Measurements from ENCODE around the gene NPPA. TPM values are rescaled to one million over a fixed set of nuclear protein-coding genes. Genes with fewer than 3 reads are reported as not detected.

Gene NPPA
- total RNA-seq, 4 donors from 2014 or later, result 0.53 to 4.2 (median 1.9) TPM; not detected in 1

GRCh38 chr1:11838349-11839272, 9.0 kb downstream of the NPPA start:
- peak; percentile 45 to 62 for DNase-seq
- H3K9me3 ChIP-seq, result no peaks in the 10 kb centered on the region
- intact Hi-C loops (cut with DNase I; ENCODE audit: low total_unique reads) (loop anchor here (1.0 to 2.0 kb wide), 3 partner anchors 56 to 192 kb away; no protein-coding TSS in a partner anchor), in situ Hi-C loops (cut with MboI; ENCODE audit: low sequenced_read_pairs in 4 of 4) (loop anchor here (10.0 to 25.0 kb wide), 3 partner anchors 124 to 374 kb away; no protein-coding TSS in a partner anchor)
- no peak overlapping the region for H3K4me3 ChIP-seq
- peak; percentile 66 to 87 for ATAC-seq
- H3K4me1 ChIP-seq, result no peaks in the 10 kb centered on the region
- peak; percentile 93 to 99 (median 98) for TF ChIP-seq CTCF (IDR thresholded peaks at IDR 0.05 in 4 of 5, conservative IDR thresholded peaks at IDR 0.05 in 1 of 5)
- TF ChIP-seq POLR2A (IDR thresholded peaks at IDR 0.05), result no peak
- H3K27me3 ChIP-seq, result no peaks in the 10 kb centered on the region
- no peak overlapping the region for H3K27ac ChIP-seq
- H3K36me3 ChIP-seq, result peaks cover 0 to 97% of the 10 kb centered on the region in 2 donors

GRCh38 chr1:11837767-11838348, 9.7 kb downstream of the NPPA start:
- no peak for ATAC-seq
- in situ Hi-C loops (cut with MboI; ENCODE audit: low sequenced_read_pairs in 4 of 4), result loop anchor here (10.0 to 25.0 kb wide), 3 partner anchors 124 to 374 kb away; no protein-coding TSS in a partner anchor
- Histone ChIP-seq H3K4me3 (no peak overlapping the region), H3K27ac (no peak overlapping the region), H3K27me3 (no peaks in the 10 kb centered on the region), H3K36me3 (peaks cover 0 to 98% of the 10 kb centered on the region in 2 donors), H3K9me3 (no peaks in the 10 kb centered on the region), H3K4me1 (no peaks in the 10 kb centered on the region)
- intact Hi-C loops (cut with DNase I; ENCODE audit: low total_unique reads), result loop anchor here (1.0 to 2.0 kb wide), 3 partner anchors 56 to 193 kb away; no protein-coding TSS in a partner anchor
- DNase-seq, result no peak
- TF ChIP-seq POLR2A (IDR thresholded peaks at IDR 0.05) (no peak), CTCF (IDR thresholded peaks at IDR 0.05 in 4 of 5, conservative IDR thresholded peaks at IDR 0.05 in 1 of 5) (no peak)

- intact Hi-C loops (cut with DNase I; ENCODE audit: low total_unique reads), result no loop called here
- Histone ChIP-seq H3K9me3 (no peaks in the 10 kb centered on the region), H3K36me3 (peaks cover 0 to 98% of the 10 kb centered on the region in 2 donors), H3K27me3 (no peaks in the 10 kb centered on the region), H3K4me3 (no peak overlapping the region), H3K4me1 (no peaks in the 10 kb centered on the region), H3K27ac (no peak overlapping the region)
- DNase-seq (no peak), ATAC-seq (no peak)
- TF ChIP-seq POLR2A (IDR thresholded peaks at IDR 0.05) (no peak), CTCF (IDR thresholded peaks at IDR 0.05 in 4 of 5, conservative IDR thresholded peaks at IDR 0.05 in 1 of 5) (no peak)
- in situ Hi-C loops (cut with MboI; ENCODE audit: low sequenced_read_pairs in 4 of 4), result loop anchor here (10.0 to 25.0 kb wide), 3 partner anchors 125 to 375 kb away; no protein-coding TSS in a partner anchor
These were observed 10.4 kb downstream of the NPPA start for GRCh38 chr1:11836955-11837766.

GRCh38 chr1:11835441-11836225, 11.9 kb downstream of the NPPA start:
- intact Hi-C loops (cut with DNase I; ENCODE audit: low total_unique reads), result no loop called here
- no peak for ATAC-seq

More at GRCh38 chr1:11835441-11836225, 11.9 kb downstream of the NPPA start:
- DNase-seq, result no peak
- in situ Hi-C loops (cut with MboI; ENCODE audit: low sequenced_read_pairs in 4 of 4), result loop anchor here (10.0 to 25.0 kb wide), 3 partner anchors 127 to 377 kb away; no protein-coding TSS in a partner anchor
- TF ChIP-seq CTCF (IDR thresholded peaks at IDR 0.05 in 4 of 5, conservative IDR thresholded peaks at IDR 0.05 in 1 of 5) (no peak), POLR2A (IDR thresholded peaks at IDR 0.05) (no peak)
- H3K36me3 ChIP-seq, result peaks cover 0 to 98% of the 10 kb centered on the region in 2 donors
- H3K4me3 ChIP-seq, result no peak overlapping the region
- H3K9me3 ChIP-seq, result no peaks in the 10 kb centered on the region
- no peaks in the 10 kb centered on the region for H3K4me1 ChIP-seq
- H3K27me3 ChIP-seq, result no peaks in the 10 kb centered on the region
- H3K27ac ChIP-seq, result no peak overlapping the region

Measured in gastrocnemius medialis (tissue), 4 donors.